Fibroblast of skin of right quadriceps (primary cell): ENCODE results near the gene MRM1.

Experiments
- DNase-seq: peaks from one replicate; pipeline ENCODE4 v3.0.0-alpha.2; 2013

Gene MRM1

GRCh38 chr17:36601303-36602029 is at the start of gene MRM1:
TSS of gene MRM1 (plus strand) at chr17:36601583. CDS start at chr17:36601811, 228 bp downstream.
- peak; percentile 87 for DNase-seq

- DNase-seq = no peak
These were observed 47.9 kb upstream of the MRM1 start for GRCh38 chr17:36553459-36553858.

GRCh38 chr17:36566081-36566480 is 35.3 kb upstream of the MRM1 start:
- DNase-seq = no peak

- no peak for DNase-seq
These were observed 26.4 kb upstream of the MRM1 start for GRCh38 chr17:36575028-36575427.

GRCh38 chr17:36576793-36577192 is 24.6 kb upstream of the MRM1 start:
- DNase-seq = no peak

- DNase-seq = no peak
These were observed 22.7 kb upstream of the MRM1 start for GRCh38 chr17:36578671-36579070.

- no peak for DNase-seq
These were observed 17.6 kb upstream of the MRM1 start for GRCh38 chr17:36583787-36584186.

GRCh38 chr17:36586138-36586537 is 15.2 kb upstream of the MRM1 start:
- DNase-seq = no peak

GRCh38 chr17:36590082-36590481 is 11.3 kb upstream of the MRM1 start:
- no peak for DNase-seq

GRCh38 chr17:36591434-36592315 is 9.7 kb upstream of the MRM1 start, which contains the start of gene DHRS11:
TSS of gene DHRS11 (plus strand) at chr17:36591879. CDS start at chr17:36592010, 131 bp downstream.
- DNase-seq = peak; percentile 65

GRCh38 chr17:36592316-36592715 is 9.1 kb upstream of the MRM1 start:
- DNase-seq = no peak

GRCh38 chr17:36592716-36593321 is 8.6 kb upstream of the MRM1 start:
- DNase-seq = no peak

- DNase-seq = no peak
These were observed 7.6 kb upstream of the MRM1 start for GRCh38 chr17:36593656-36594316.

GRCh38 chr17:36594626-36595401 is 6.6 kb upstream of the MRM1 start:
- DNase-seq = no peak

GRCh38 chr17:36597226-36597625 is 4.2 kb upstream of the MRM1 start:
- no peak for DNase-seq

- no peak for DNase-seq
These were observed 3.3 kb upstream of the MRM1 start for GRCh38 chr17:36597866-36598777.

GRCh38 chr17:36598951-36599401 is 2.4 kb upstream of the MRM1 start:
- DNase-seq = no peak

GRCh38 chr17:36599546-36600250 is 1.7 kb upstream of the MRM1 start:
- DNase-seq = no peak

- DNase-seq = no peak
These were observed 918 bp upstream of the MRM1 start for GRCh38 chr17:36600465-36600864.

- DNase-seq = no peak
These were observed 464 bp upstream of the MRM1 start for GRCh38 chr17:36600936-36601302.
